Right lobe of liver (tissue), 6 donors: ENCODE results near the gene HSD17B2. TPM values are rescaled to one million over a fixed set of nuclear protein-coding genes. Genes with fewer than 3 reads are reported as not detected.
A peak's percentile ranks its signal among the peaks of the same experiment; 100 is the strongest.

Experiments used
- ATAC-seq, 4 donors: fragments of 200-7000 bp; cut with Tn5 transposase; one replicate each; pipeline ENCODE4 v1.9.1; 2020; ENCODE audit warnings: mild to moderate bottlenecking in 4 of 4, moderate library complexity in 4 of 4
- DNase-seq, 3 donors: peaks; one replicate each; pipeline ENCODE4 v3.0.0-alpha.2; 2020
- H3K27ac ChIP-seq, 3 donors: fragments of 200-600 bp; one replicate each; pipeline ENCODE4 v1.8.0; 2022
- H3K27me3 ChIP-seq, 2 donors: fragments of 200-600 bp; one replicate each; pipeline ENCODE4 v1.8.0; 2022
- H3K36me3 ChIP-seq, 4 donors: fragments of 200-600 bp; sonication (generic) in 1 of 4; one replicate each; pipeline versions ENCODE4 v1.5.1 to v1.8.0; 2017 to 2022; ENCODE audit warnings: control low read depth in 1 of 4
- H3K4me1 ChIP-seq, 4 donors: fragments of 200-600 bp; sonication (generic) in 1 of 4; one replicate each; pipeline versions ENCODE4 v1.5.1 to v1.8.0; 2017 to 2022; ENCODE audit warnings: control low read depth in 1 of 4
- H3K4me3 ChIP-seq, 3 donors: fragments of 200-600 bp; one replicate each; pipeline ENCODE4 v1.8.0; 2022
- H3K9me3 ChIP-seq, 4 donors: fragments of 200-600 bp; sonication (generic) in 1 of 4; one replicate each; pipeline versions ENCODE4 v1.5.1 to v1.8.0; 2017 to 2022; ENCODE audit warnings: control low read depth in 1 of 4
- POLR2A ChIP-seq: fragments of 450-650 bp; IDR thresholded peaks from one replicate; pipeline ENCODE4 v1.6.1; 2017; ENCODE audit warnings: antibody characterized with exemption, mild to moderate bottlenecking
- WGBS: methylation state at CpG from one replicate; pipeline ENCODE4 v1.1.6; 2018; ENCODE audit warnings: low coverage, low lambda C conversion rate; ENCODE audit not compliant: insufficient coverage; ENCODE audit errors: missing lambda C conversion rate; 5-methylcytosine and 5-hydroxymethylcytosine counted together
- intact Hi-C, 2 donors: fragments of 100-400 bp; cut with DNase I; formaldehyde crosslinking; loops; one replicate each; pipeline versions ENCODE4 v1.11.2 to v1.14.1; 2022
- total RNA-seq, 6 experiments: library from RNA; depleted of rRNA in 2 of 6; stranded (reverse); fragments of >200 nt in 2 of 6; fragmentation: NEBNext Ultra II Directional in 3 of 6; extraction: Animal tissue kit (Norgen Biotek cat#: 25700) in 3 of 6; gene quantifications; one replicate each; pipeline versions ENCODE4 v1.1.0 to v1.2.4, GENCODE V29; 2016 to 2023
- TF ChIP-seq, protein P1 (sequence below), 4 donors: fragments of 200-600 bp in 3 of 4; fragments of 450-650 bp in 1 of 4; IDR thresholded peaks; one replicate each; pipeline versions ENCODE4 v1.5.1 to v1.8.0; 2016 to 2022; ENCODE audit warnings: antibody characterized with exemption in 4 of 4, mild to moderate bottlenecking in 2 of 4
- donor health status: DM: no; HTN: yes; CAD: no.
- donor health status: DM: no; HTN: no; CAD: no.
- donor health status: DM: no; HTN: no; CAD: no.
- donor health status: DM: no; HTN: yes; CAD: no.
- donor health status: DM: no; HTN: yes; CAD: no.

Gene HSD17B2
- total RNA-seq, 6 experiments from 2014 or later = 65.2 to 144 (median 84.7) TPM

DNA sequence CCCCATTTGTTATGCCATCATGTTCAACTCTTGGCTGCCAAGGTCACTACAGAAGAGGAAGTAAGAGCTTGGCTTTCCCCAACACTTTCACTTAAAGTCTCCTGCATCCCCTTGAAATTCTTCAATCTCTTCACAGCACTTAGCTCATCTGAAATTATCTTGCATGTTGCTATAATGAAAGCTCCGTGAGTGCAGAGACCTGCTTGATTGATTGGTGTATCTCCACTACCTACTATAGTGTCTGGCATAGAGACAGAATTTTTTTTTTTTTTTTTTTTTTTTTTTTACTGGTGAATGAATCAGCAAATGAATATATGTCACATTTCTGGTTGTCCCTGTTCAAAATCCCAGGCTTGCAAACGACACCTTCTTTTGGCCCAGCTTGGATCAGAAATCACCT is 21.9 kb upstream of the HSD17B2 start:
- DNase-seq (no peak), ATAC-seq (no peak)
- no peaks in the 10 kb centered on the region for H3K4me1 ChIP-seq
- intact Hi-C loops = no loop called here
- no peak for TF ChIP-seq POLR2A
- TF ChIP-seq, protein P1, sequence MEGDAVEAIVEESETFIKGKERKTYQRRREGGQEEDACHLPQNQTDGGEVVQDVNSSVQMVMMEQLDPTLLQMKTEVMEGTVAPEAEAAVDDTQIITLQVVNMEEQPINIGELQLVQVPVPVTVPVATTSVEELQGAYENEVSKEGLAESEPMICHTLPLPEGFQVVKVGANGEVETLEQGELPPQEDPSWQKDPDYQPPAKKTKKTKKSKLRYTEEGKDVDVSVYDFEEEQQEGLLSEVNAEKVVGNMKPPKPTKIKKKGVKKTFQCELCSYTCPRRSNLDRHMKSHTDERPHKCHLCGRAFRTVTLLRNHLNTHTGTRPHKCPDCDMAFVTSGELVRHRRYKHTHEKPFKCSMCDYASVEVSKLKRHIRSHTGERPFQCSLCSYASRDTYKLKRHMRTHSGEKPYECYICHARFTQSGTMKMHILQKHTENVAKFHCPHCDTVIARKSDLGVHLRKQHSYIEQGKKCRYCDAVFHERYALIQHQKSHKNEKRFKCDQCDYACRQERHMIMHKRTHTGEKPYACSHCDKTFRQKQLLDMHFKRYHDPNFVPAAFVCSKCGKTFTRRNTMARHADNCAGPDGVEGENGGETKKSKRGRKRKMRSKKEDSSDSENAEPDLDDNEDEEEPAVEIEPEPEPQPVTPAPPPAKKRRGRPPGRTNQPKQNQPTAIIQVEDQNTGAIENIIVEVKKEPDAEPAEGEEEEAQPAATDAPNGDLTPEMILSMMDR (IDR thresholded peaks at IDR 0.05) = no peak
- no peaks in the 10 kb centered on the region for H3K36me3 ChIP-seq
- 68% methylated on average over 2 of the region's 2 CpGs for WGBS
- no peak overlapping the region for H3K27ac ChIP-seq
- no peaks in the 10 kb centered on the region for H3K27me3 ChIP-seq
- no peak overlapping the region for H3K4me3 ChIP-seq
- H3K9me3 ChIP-seq = no peaks in the 10 kb centered on the region

- intact Hi-C loops = no loop called here
- WGBS = 32% methylated on average over 7 of the region's 7 CpGs
- ATAC-seq (peak; percentile 57 to 73 (median 62)), DNase-seq (no peak)
- H3K4me3 ChIP-seq = no peak overlapping the region
- H3K36me3 ChIP-seq = no peaks in the 10 kb centered on the region
- TF ChIP-seq, protein P1 (IDR thresholded peaks at IDR 0.05) = peak in 3 of 4 donors; percentile 26 to 30 (median 29)
- no peak for TF ChIP-seq POLR2A
- no peak overlapping the region for H3K27ac ChIP-seq
- H3K9me3 ChIP-seq = no peaks in the 10 kb centered on the region
- H3K27me3 ChIP-seq = no peaks in the 10 kb centered on the region
- H3K4me1 ChIP-seq = no peaks in the 10 kb centered on the region
Measured at GRCh38 chr16:82016263-82016662, 18.8 kb upstream of the HSD17B2 start.

DNA sequence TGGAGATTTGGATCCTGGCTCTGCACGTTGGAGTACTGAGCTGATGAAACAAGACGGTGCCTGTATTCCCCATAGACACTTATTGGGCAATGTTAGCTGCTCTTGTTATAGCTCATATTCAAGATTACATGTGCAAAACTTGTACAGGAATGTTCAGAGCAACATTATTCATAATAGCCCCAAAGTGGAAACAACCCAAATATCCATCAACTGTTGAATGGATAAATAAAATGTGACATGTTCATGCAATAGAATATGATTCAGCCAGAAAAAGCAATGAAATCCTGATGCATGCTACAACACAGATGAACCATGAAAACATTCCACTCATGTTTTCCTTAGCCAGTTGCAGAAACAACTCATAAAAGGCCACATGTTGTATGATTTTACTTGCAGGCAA is 18.1 kb upstream of the HSD17B2 start:
- H3K4me3 ChIP-seq = no peak overlapping the region
- no peaks in the 10 kb centered on the region for H3K9me3 ChIP-seq
- WGBS = 77% methylated on average over 2 of the region's 2 CpGs
- DNase-seq = no peak
- TF ChIP-seq POLR2A = no peak
- TF ChIP-seq, protein P1 (IDR thresholded peaks at IDR 0.05) = no peak
- no peak for ATAC-seq
- H3K4me1 ChIP-seq = no peaks in the 10 kb centered on the region
- H3K36me3 ChIP-seq = no peaks in the 10 kb centered on the region
- intact Hi-C loops = no loop called here
- H3K27ac ChIP-seq = no peak overlapping the region
- H3K27me3 ChIP-seq = no peaks in the 10 kb centered on the region

DNA sequence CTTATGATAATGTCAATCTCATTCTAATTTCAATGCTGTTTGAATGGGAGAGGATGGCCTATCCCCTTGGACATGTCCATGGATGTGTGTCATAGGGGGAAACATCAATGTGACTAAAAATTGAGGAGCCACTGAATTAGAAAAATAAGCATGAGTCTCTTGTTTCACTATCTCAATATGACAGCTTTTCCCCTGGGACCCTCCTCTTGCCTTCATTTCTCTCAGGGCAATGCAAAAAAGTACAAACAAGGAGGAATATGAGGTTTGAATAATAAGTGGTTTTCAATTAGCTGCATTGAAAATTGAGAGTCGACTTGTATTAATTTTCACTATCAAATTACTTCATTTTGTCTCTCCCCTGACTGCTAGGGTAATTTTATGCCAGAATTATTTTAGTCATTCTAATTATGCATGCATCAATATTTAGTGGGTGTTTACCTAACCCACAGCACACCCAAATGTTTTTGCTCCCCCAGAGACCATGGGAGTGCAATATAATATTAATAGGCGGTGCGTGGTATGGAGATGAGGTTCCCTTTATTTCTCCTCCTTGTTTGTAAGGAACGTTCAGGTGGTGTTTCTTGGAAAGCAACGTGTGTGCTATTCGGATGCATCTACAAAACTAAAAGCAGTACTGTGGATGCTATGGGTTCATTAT is 17.0 kb upstream of the HSD17B2 start:
- TF ChIP-seq, protein P1 (IDR thresholded peaks at IDR 0.05) = no peak
- TF ChIP-seq POLR2A = no peak
- Histone ChIP-seq H3K36me3 (no peaks in the 10 kb centered on the region), H3K27ac (no peak overlapping the region), H3K4me3 (no peak overlapping the region), H3K27me3 (no peaks in the 10 kb centered on the region), H3K9me3 (no peaks in the 10 kb centered on the region), H3K4me1 (no peaks in the 10 kb centered on the region)
- ATAC-seq = no peak
- no peak for DNase-seq
- intact Hi-C loops = no loop called here
- 83% methylated on average over 6 of the region's 6 CpGs for WGBS

DNA sequence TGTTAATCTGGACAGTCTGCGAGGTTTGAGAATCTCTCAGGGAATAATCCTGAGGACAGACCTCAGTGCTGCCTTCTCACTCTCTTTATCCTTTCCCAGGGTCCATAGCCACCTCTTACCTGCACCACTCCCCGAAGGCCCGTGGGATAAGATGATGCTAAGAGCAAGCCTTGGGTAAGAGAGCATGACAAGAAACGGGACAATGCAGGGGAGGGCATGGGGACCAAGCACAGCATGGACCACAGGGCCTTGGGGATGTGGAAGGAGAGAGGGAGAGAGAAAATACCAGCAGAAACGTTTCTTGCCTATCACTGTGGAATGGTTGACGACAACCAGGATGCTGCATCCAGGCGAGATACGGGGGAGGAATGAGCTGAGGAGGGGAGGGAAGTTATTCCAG is 15.5 kb upstream of the HSD17B2 start:
- Histone ChIP-seq H3K4me1 (no peaks in the 10 kb centered on the region), H3K9me3 (no peaks in the 10 kb centered on the region), H3K36me3 (no peaks in the 10 kb centered on the region), H3K27ac (no peak overlapping the region), H3K27me3 (no peaks in the 10 kb centered on the region), H3K4me3 (no peak overlapping the region)
- no peak for ATAC-seq
- 53% methylated on average over 8 of the region's 8 CpGs for WGBS
- TF ChIP-seq POLR2A = no peak
- TF ChIP-seq, protein P1 (IDR thresholded peaks at IDR 0.05) = no peak
- DNase-seq = no peak
- intact Hi-C loops = no loop called here
